Upper lobe of left lung (tissue), 4 donors: ENCODE data around the gene ERFL.

Experiments used
- CTCF ChIP-seq, 6 experiments: fragments of 450-650 bp in 4 of 6; fragments of 200-600 bp in 2 of 6; sonication (generic) in 2 of 6; IDR thresholded peaks; one replicate each; pipeline ENCODE4 v1.5.1; 2016 to 2019; ENCODE audit warnings: antibody characterized with exemption in 6 of 6
- EP300 ChIP-seq, 4 donors: sonication (generic); formaldehyde crosslinking; IDR thresholded peaks; one replicate each; pipeline ENCODE4 v1.5.1; 2017; ENCODE audit warnings: antibody characterized with exemption in 4 of 4, control low read depth in 2 of 4
- POLR2A ChIP-seq, 4 donors: fragments of 450-650 bp; IDR thresholded peaks; one replicate each; pipeline ENCODE4 v1.5.1; 2016 to 2017; ENCODE audit warnings: antibody characterized with exemption in 4 of 4, mild to moderate bottlenecking in 2 of 4
- POLR2AphosphoS5 ChIP-seq, 2 donors: sonication (generic); formaldehyde crosslinking; IDR thresholded peaks; one replicate each; pipeline ENCODE4 v1.5.1; 2017; ENCODE audit warnings: antibody characterized with exemption in 2 of 2

DNA sequence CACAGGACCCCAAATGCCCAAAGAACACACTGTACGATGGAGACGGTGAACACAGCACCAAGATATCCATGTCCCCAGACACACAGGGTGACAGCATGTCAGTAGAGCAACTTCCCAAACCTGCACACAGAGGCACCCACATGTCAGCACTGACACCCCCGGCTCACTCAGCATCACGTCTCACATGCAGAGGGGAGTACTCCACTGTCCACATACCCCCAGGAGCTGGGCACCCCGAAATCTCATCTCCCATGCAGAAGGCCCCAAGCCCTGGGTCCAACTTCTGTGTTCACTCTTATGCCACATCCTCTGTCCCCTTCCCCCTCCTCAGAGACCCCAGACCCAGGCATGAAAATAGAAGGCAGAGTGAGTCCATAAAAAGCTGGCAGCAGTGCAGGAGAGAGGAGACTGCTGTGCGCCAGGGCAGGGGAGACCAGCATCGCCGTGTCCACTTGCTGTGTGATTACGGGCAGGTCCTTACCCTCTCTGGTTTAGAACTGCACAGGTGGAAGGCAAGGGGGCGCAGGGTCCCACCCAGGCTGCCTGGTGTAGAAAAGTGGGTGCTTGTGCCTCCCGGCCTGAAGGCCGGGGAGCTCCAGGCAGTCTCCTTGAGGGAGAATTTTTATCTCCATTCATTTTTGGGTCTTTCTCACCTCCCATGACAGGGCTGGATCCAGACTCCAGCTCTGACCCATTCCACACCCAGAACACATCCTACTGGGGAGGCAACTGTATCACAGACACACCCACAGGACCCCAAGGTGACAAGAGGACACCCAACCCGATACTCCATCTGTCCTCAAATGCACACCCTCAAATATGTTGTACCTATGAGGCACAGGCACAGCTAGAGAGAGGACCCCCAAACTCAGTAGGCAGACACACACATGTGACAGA is 17.0 kb downstream of the ERFL start:
- TF ChIP-seq CTCF (IDR thresholded peaks at IDR 0.05): no peak
- TF ChIP-seq POLR2AphosphoS5 (IDR thresholded peaks at IDR 0.05): no peak
- no peak for TF ChIP-seq POLR2A (IDR thresholded peaks at IDR 0.05)
- TF ChIP-seq EP300 (IDR thresholded peaks at IDR 0.05): no peak
